Breast epithelium (tissue), 4 donors: ENCODE data around the gene BCL2L11. TPM values are rescaled to one million over a fixed set of nuclear protein-coding genes. Genes with fewer than 3 reads are reported as not detected.

Source experiments
- DNase-seq, 2 donors: peaks; one replicate each; pipeline ENCODE4 v3.0.0-alpha.2; 2019; ENCODE audit warnings: low spot score in 2 of 2
- H3K27ac ChIP-seq, 2 donors: fragments of 200-600 bp; sonication (generic) in 1 of 2; one replicate each; pipeline ENCODE4 v1.5.1; 2016 to 2019; ENCODE audit warnings: mild to moderate bottlenecking in 1 of 2
- H3K27me3 ChIP-seq, 2 donors: fragments of 200-600 bp; sonication (generic) in 1 of 2; one replicate each; pipeline versions ENCODE4 v1.5.1 to v1.6.0; 2017 to 2019; ENCODE audit warnings: control low read depth in 1 of 2, mild to moderate bottlenecking in 1 of 2
- H3K36me3 ChIP-seq: fragments of 200-600 bp; one replicate; pipeline ENCODE4 v1.5.1; 2019
- H3K4me1 ChIP-seq, 2 donors: fragments of 200-600 bp; sonication (generic); one replicate each; pipeline ENCODE4 v1.5.1; 2016 to 2019; ENCODE audit warnings: control low read depth in 1 of 2
- H3K4me3 ChIP-seq, 3 donors: fragments of 200-600 bp; sonication (generic); 1 replicate in 2 of 3; 2 replicates in 1 of 3; pipeline ENCODE4 v1.5.1; 2016 to 2019; ENCODE audit warnings: mild to moderate bottlenecking in 3 of 3, moderate library complexity in 2 of 3
- H3K9me3 ChIP-seq, 2 donors: fragments of 200-600 bp; sonication (generic) in 1 of 2; one replicate each; pipeline ENCODE4 v1.5.1; 2016 to 2019; ENCODE audit warnings: control low read depth in 1 of 2
- POLR2A ChIP-seq: fragments of 450-650 bp; IDR thresholded peaks from one replicate; pipeline ENCODE4 v1.6.1; 2016; ENCODE audit warnings: antibody characterized with exemption, mild to moderate bottlenecking, moderate library complexity
- POLR2AphosphoS5 ChIP-seq, 3 donors: sonication (generic); formaldehyde crosslinking; IDR thresholded peaks; one replicate each; pipeline ENCODE4 v1.6.1; 2017; ENCODE audit warnings: antibody characterized with exemption in 3 of 3
- intact Hi-C: fragments of 100-400 bp; cut with DNase I; formaldehyde crosslinking; loops from one replicate; pipeline ENCODE4 v1.15.1; 2023; ENCODE audit warnings: low total_unique reads
- total RNA-seq, 3 donors: library from RNA; depleted of rRNA; stranded (reverse); fragments of >200 nt; gene quantifications; one replicate each; pipeline ENCODE4 v1.1.0, GENCODE V29; 2016
- TF ChIP-seq, protein P1 (sequence below), 3 donors: fragments of 450-650 bp; IDR thresholded peaks; one replicate each; pipeline ENCODE4 v1.5.1; 2016 to 2017; ENCODE audit warnings: antibody characterized with exemption in 3 of 3, mild to moderate bottlenecking in 3 of 3, moderate library complexity in 3 of 3

BCL2L11 gene
- total RNA-seq, 3 donors from 2014 or later, result 42.6 to 67.3 (median 46.1) TPM

DNA sequence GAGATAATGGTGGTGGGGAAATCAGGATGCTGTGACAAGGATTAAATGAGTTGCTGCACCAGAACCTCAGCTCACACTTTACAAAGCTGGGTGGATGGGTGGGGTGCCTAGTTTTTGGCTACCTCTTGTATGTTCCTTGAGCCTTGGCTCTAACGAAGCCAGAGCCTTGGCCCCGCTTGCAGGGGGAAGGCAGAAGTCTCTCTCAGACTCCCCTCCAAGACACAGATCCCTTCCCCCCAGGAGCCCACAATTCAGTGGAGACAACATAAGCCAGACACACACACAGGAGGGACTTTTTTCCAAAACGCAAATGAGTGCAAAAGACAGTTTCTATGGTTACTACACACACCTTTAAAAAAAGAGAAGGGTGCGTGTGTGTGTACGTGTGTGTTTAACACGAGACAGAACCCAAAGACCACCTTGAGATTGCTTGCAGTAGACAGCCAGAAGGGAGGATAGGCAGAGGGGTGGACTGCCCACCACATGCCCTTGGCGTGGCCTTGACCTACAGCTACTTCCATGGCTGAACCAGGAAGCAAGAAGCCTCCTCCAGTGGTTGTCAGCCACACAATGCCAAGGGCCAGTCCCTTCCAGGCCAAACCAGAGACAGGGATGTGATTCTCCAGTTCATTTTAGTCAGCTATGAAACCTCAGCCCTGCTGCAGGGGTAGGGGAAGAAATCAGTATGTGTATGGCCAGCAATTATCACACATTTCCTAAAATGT lies 70.3 kb downstream of the BCL2L11 start:
- H3K27me3 ChIP-seq, result no peaks in the 10 kb centered on the region
- no peak for DNase-seq
- H3K4me1 ChIP-seq, result no peaks in the 10 kb centered on the region
- no peak overlapping the region for H3K27ac ChIP-seq
- H3K36me3 ChIP-seq, result no peaks in the 10 kb centered on the region
- no peaks in the 10 kb centered on the region for H3K9me3 ChIP-seq
- intact Hi-C loops, result no loop called here
- TF ChIP-seq, protein P1, sequence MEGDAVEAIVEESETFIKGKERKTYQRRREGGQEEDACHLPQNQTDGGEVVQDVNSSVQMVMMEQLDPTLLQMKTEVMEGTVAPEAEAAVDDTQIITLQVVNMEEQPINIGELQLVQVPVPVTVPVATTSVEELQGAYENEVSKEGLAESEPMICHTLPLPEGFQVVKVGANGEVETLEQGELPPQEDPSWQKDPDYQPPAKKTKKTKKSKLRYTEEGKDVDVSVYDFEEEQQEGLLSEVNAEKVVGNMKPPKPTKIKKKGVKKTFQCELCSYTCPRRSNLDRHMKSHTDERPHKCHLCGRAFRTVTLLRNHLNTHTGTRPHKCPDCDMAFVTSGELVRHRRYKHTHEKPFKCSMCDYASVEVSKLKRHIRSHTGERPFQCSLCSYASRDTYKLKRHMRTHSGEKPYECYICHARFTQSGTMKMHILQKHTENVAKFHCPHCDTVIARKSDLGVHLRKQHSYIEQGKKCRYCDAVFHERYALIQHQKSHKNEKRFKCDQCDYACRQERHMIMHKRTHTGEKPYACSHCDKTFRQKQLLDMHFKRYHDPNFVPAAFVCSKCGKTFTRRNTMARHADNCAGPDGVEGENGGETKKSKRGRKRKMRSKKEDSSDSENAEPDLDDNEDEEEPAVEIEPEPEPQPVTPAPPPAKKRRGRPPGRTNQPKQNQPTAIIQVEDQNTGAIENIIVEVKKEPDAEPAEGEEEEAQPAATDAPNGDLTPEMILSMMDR (IDR thresholded peaks at IDR 0.05), result no peak
- no peak overlapping the region for H3K4me3 ChIP-seq

DNA sequence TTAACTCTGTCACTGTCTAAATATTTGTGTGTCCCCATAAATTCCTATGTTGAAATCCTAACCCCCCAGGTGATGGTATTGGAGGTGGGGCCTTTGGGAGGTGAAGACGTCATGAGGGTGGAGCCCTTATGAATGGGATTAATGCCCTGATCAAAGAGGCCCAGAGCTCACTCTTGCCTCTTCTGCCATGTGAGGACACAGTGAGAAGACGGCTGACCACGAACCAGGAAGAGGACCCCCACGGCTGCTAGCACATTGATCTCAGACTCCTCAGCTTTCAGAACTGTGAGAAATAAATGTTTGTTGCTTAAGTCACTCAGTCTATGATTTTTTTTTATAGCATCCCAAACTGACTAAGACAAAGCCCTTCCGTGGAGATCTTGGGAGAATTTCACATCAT lies 71.2 kb downstream of the BCL2L11 start:
- Histone ChIP-seq H3K4me1 (no peaks in the 10 kb centered on the region), H3K9me3 (no peaks in the 10 kb centered on the region), H3K27me3 (no peaks in the 10 kb centered on the region), H3K36me3 (no peaks in the 10 kb centered on the region), H3K4me3 (no peak overlapping the region), H3K27ac (no peak overlapping the region)
- intact Hi-C loops, result no loop called here
- TF ChIP-seq POLR2AphosphoS5 (IDR thresholded peaks at IDR 0.05) (no peak), POLR2A (no peak)
- TF ChIP-seq, protein P1 (IDR thresholded peaks at IDR 0.05), result no peak
- no peak for DNase-seq

DNA sequence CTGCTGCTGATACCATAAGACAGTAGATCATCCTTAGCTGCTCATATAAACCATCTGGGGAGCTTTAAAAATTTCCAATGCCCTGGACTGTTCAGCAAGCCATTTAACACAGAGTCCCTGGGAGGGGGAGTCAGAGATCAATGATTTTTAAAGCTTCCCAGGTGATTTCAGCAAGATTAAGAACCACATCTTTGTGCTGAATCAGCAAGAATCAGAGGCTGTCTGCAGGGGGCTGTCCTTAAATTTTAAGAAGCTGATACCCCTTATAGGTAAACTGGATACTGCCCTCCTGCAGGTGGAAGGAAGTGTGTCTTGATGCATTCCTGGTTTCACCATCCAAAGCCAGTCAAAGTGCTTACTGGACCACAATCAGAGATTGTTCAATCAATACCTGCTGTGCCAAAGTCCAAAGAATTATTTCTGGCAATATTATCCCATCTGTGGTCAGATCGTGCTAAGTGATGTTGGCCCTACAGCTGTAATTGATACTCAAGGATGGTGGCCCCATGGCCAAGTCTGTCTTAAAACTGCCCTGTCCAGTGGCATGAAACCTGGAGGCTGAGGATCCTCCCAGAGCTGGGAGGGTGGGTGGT lies 72.2 kb downstream of the BCL2L11 start:
- Histone ChIP-seq H3K27me3 (no peaks in the 10 kb centered on the region), H3K27ac (no peak overlapping the region), H3K9me3 (no peaks in the 10 kb centered on the region), H3K4me3 (no peak overlapping the region), H3K4me1 (no peaks in the 10 kb centered on the region), H3K36me3 (no peaks in the 10 kb centered on the region)
- intact Hi-C loops, result no loop called here
- DNase-seq, result no peak
- TF ChIP-seq POLR2A (no peak), POLR2AphosphoS5 (IDR thresholded peaks at IDR 0.05) (no peak)
- TF ChIP-seq, protein P1 (IDR thresholded peaks at IDR 0.05), result no peak

DNA sequence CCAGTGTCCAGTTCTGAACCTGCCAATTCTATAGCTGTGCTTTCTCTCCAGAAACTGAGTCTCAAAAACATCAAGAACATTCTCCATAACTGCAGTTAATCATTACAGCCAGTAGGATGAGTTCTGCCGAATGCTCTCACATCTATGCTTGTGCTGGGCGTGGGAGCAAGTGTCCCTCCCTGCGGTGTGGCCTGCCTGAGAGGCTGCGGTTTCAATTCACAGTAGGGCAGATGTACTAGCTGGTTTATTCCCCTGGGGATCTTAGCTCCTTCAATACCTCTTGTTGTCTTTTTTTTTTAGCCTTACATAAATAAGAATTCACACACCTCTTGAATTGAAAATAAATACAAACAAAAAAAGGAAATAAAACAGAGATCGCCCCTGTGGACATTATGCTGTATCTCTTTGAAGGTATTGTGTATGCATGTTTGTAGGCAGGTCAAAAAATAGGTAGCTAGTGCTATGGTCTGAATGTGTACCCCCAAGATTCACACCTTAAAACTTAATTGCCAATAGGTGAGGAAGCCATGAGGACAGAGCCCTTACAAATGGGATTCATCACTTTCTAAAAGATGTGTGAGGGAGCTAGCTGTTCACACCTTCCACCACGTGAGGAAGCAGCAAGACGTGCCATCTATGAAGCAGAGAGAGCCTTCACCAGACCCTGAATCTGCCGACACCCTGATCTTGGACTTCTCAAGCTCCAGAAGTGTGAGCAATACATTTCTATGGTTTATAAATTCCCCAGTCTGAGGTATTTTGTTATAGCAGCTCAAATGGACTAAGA lies 74.3 kb downstream of the BCL2L11 start:
- Histone ChIP-seq H3K4me3 (no peak overlapping the region), H3K27ac (no peak overlapping the region), H3K9me3 (no peaks in the 10 kb centered on the region), H3K4me1 (no peaks in the 10 kb centered on the region), H3K36me3 (no peaks in the 10 kb centered on the region), H3K27me3 (no peaks in the 10 kb centered on the region)
- intact Hi-C loops, result no loop called here
- TF ChIP-seq POLR2AphosphoS5 (IDR thresholded peaks at IDR 0.05) (no peak), POLR2A (no peak)
- TF ChIP-seq, protein P1 (IDR thresholded peaks at IDR 0.05), result no peak
- no peak for DNase-seq

DNA sequence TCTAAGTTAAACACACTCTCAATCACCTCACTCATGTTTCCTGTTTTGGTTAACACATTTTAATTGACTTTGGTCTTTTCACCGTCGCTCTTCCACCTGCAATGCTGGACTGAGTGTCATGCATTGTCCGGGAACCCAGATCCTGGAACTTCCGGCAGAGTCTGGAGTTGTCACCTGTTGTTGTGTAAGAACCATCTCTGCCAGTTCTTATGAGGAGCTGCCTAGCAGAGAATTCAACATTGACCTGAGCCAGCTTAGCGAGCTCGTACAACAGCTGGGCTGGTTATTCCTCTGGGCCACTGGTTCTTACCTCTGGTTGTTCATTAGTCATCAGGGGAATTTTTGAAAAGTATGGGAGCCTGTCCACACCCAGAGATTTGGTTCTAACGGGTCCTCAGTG lies 75.7 kb downstream of the BCL2L11 start:
- no peaks in the 10 kb centered on the region for H3K27me3 ChIP-seq
- peak in 1 of 2 donors; percentile 50 for DNase-seq
- no peaks in the 10 kb centered on the region for H3K4me1 ChIP-seq
- H3K27ac ChIP-seq, result no peak overlapping the region
- TF ChIP-seq, protein P1 (IDR thresholded peaks at IDR 0.05), result no peak
- no peak for TF ChIP-seq POLR2AphosphoS5 (IDR thresholded peaks at IDR 0.05)
- no peak for TF ChIP-seq POLR2A
- H3K4me3 ChIP-seq, result no peak overlapping the region
- no peaks in the 10 kb centered on the region for H3K9me3 ChIP-seq
- intact Hi-C loops, result no loop called here
- H3K36me3 ChIP-seq, result no peaks in the 10 kb centered on the region
